Measurements from ENCODE around the gene ABHD16A. TPM values are rescaled to one million over a fixed set of nuclear protein-coding genes. Genes with fewer than 3 reads are reported as not detected.

The ABHD16A gene
- total and polyA plus RNA-seq, 2 of the 13 experiments (the other 11 are each of a cell fraction or from before 2014, with no cell fraction given), result 43.5 to 45.4 TPM

GRCh38 chr6:31729979-31730630 is 27.0 kb upstream of the ABHD16A start (continued):
- TF ChIP-seq MXI1 (IDR thresholded peaks at IDR 0.05; ENCODE audit: borderline replicate concordance, low read depth, low read length), result no peak; the same call in 2 of the 3 replicates
- TF ChIP-seq RCOR2 (CRISPR knock-in tag; IDR thresholded peaks at IDR 0.05), result no peak
- TF ChIP-seq MYPOP (CRISPR knock-in tag; IDR thresholded peaks at IDR 0.05), result peak; percentile 89; the same call in 1 of the 2 replicates
- TF ChIP-seq SMYD3 (CRISPR knock-in tag; IDR thresholded peaks at IDR 0.05), result no peak
- TF ChIP-seq, protein P1, sequence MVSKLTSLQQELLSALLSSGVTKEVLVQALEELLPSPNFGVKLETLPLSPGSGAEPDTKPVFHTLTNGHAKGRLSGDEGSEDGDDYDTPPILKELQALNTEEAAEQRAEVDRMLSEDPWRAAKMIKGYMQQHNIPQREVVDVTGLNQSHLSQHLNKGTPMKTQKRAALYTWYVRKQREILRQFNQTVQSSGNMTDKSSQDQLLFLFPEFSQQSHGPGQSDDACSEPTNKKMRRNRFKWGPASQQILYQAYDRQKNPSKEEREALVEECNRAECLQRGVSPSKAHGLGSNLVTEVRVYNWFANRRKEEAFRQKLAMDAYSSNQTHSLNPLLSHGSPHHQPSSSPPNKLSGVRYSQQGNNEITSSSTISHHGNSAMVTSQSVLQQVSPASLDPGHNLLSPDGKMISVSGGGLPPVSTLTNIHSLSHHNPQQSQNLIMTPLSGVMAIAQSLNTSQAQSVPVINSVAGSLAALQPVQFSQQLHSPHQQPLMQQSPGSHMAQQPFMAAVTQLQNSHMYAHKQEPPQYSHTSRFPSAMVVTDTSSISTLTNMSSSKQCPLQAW (CRISPR knock-in tag; IDR thresholded peaks at IDR 0.05), result peak; percentile 86
- TF ChIP-seq SSRP1 (CRISPR knock-in tag; IDR thresholded peaks at IDR 0.05), result peak; percentile 79; the same call in 1 of the 2 replicates
- TF ChIP-seq AHDC1 (CRISPR knock-in tag; IDR thresholded peaks at IDR 0.05; ENCODE audit: borderline replicate concordance), result no peak
- peak; percentile 95; the same call in 1 of the 2 replicates for TF ChIP-seq CCDC6 (CRISPR knock-in tag; IDR thresholded peaks at IDR 0.05)
- TF ChIP-seq, protein P2, sequence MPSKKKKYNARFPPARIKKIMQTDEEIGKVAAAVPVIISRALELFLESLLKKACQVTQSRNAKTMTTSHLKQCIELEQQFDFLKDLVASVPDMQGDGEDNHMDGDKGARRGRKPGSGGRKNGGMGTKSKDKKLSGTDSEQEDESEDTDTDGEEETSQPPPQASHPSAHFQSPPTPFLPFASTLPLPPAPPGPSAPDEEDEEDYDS (CRISPR knock-in tag; IDR thresholded peaks at IDR 0.05), result no peak
- TF ChIP-seq TAF15 (IDR thresholded peaks at IDR 0.05; ENCODE audit: low read depth, low read length, poor library complexity, severe bottlenecking), result peak; percentile 100
- TF ChIP-seq, protein P3, sequence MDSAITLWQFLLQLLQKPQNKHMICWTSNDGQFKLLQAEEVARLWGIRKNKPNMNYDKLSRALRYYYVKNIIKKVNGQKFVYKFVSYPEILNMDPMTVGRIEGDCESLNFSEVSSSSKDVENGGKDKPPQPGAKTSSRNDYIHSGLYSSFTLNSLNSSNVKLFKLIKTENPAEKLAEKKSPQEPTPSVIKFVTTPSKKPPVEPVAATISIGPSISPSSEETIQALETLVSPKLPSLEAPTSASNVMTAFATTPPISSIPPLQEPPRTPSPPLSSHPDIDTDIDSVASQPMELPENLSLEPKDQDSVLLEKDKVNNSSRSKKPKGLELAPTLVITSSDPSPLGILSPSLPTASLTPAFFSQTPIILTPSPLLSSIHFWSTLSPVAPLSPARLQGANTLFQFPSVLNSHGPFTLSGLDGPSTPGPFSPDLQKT (CRISPR knock-in tag; IDR thresholded peaks at IDR 0.05; ENCODE audit: borderline replicate concordance), result no peak
- 0 out of 2 replicates have a peak, but pooled peaks have one; percentile 12 for TF ChIP-seq ZNF354B (CRISPR knock-in tag; IDR thresholded peaks at IDR 0.05)
- TF ChIP-seq KDM4B (CRISPR knock-in tag; IDR thresholded peaks at IDR 0.05), result no peak
- TF ChIP-seq PHF5A (CRISPR knock-in tag; IDR thresholded peaks at IDR 0.05; ENCODE audit: low read depth, unreplicated experiment), result no peak
- TF ChIP-seq XBP1 (CRISPR knock-in tag; IDR thresholded peaks at IDR 0.05), result no peak
- TF ChIP-seq MBD4 (IDR thresholded peaks at IDR 0.05; ENCODE audit: borderline replicate concordance, low read length), result no peak
- TF ChIP-seq, protein P4, sequence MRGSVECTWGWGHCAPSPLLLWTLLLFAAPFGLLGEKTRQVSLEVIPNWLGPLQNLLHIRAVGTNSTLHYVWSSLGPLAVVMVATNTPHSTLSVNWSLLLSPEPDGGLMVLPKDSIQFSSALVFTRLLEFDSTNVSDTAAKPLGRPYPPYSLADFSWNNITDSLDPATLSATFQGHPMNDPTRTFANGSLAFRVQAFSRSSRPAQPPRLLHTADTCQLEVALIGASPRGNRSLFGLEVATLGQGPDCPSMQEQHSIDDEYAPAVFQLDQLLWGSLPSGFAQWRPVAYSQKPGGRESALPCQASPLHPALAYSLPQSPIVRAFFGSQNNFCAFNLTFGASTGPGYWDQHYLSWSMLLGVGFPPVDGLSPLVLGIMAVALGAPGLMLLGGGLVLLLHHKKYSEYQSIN (CRISPR knock-in tag; IDR thresholded peaks at IDR 0.05; ENCODE audit: borderline replicate concordance), result no peak
